GM21447 (cell line): ENCODE data around the gene ATP9A.

Source experiments
- ATAC-seq: cut with Tn5 transposase; IDR thresholded peaks from one replicate; pipeline ENCODE4 v1.9.1; 2021; ENCODE audit not compliant: unreplicated experiment

ATP9A gene

DNA sequence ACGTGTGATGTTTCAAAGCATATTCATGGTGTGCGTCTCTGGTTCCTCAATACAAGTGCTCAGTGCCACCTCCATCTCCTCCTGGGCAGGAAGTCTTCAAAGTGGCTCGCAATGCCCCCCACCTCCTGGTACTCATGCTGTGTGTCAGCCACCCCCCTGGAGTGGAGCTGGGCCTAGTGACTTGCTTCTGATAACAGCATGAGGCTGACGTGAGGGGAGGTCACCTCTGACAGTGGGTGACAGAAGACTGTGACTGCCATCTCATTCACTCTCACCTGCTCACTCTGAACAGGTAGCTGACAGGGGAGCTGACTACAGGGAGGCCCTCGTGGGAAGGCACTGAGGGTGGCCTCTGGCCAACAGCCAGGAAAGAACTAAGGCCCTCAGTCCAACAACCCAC, 133.3 kb downstream of the ATP9A start:
- no peak for ATAC-seq

DNA sequence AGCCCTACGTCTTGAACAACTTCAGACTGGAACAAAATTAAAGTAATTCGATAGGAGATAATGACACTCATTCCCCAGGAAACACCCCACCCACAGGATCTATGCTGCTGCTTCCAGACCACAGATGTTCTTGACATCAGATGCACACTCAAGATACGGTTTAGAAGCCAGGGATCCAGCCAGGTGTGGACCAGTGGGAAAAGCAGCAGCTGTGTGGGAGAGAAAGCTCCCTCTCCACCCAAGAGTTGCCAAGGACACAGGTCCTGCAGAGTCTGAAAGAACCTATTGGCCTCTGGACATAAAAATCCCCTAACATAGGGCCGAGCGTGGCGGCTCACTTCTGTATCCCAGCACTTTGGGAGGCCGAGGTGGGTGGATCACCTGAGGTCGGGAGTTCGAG, 133.9 kb downstream of the ATP9A start:
- ATAC-seq: no peak

DNA sequence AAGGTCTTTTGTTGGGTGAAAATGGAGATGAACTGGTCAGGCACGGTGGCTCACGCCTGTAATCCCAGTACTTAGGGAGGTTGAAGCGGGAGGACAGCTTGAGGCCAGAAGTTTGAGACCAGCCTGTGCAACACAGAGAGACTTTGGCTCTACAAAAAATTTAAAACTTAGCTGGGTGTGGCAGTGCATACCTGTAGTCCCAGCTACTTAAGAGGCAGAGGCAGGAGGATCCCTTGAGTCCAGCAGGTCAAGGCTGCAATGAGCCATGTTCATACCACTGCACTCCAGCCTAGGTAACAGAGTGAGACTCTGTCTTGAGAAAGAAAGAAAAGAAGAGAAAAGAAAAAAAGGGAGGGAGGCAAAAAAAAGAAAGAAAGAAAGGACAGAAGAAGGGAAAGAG, 134.8 kb downstream of the ATP9A start:
- no peak for ATAC-seq

DNA sequence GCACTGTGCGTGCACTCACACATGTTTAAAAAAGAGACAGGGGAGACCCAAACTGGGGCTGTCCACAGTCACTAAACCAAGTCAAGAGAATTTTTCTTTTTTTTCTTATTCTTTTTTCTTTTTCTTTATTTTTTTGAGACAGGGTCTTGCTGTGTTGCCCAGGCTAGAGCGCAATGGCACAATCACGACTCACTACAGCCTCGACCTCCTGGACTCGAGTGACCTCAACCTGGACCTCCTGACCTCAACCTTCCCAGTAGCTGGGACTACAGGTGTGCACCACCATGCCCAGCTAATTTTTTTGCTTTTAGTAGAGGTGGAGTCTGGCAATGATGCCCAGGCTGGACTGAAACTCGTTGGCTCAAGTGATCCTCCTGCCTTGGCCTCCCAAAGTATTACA, 136.2 kb downstream of the ATP9A start:
- no peak for ATAC-seq

DNA sequence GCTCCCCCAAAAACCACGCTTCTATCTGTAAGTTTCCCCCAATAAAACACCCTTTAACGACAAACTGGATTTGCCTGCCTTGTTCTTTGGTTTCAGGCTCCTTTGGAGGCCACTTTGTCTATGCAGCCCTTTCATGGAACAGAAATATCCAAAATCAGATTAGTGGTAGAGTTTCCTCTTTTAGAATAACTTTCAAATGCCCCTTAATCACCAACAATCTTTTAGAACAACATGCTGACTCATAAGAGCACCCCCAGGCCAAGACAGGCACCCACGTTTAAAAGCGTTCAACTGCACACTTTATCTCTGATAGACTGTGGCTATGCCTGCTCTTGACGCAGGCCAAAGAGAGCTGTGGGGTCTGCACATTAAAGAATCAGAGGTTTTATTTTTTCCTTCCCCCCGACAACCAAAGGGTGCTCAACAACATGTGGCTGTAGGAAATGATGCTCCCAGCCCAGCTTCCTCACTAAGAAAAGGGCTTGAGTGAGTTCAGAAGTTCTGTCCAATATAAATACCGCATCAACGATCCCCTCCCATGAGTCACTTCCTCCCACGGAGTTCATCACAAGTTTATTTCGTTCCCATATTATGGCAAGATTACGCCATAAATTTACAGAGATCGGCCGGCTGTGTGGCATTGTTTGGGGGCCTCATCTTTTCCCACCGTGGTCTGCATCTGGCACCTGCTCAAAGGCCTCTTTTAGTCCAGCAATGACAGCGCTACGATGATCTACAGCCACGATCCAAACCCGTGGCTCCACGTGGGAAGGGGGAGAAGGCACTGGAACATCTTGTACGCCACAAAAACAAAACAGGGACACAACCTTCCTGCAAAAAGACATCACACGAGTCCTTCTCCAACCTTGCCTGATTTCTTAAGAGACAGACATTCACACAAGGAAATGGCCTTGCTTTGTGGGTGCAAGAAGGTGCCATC, 136.9 kb downstream of the ATP9A start:
- no peak for ATAC-seq

DNA sequence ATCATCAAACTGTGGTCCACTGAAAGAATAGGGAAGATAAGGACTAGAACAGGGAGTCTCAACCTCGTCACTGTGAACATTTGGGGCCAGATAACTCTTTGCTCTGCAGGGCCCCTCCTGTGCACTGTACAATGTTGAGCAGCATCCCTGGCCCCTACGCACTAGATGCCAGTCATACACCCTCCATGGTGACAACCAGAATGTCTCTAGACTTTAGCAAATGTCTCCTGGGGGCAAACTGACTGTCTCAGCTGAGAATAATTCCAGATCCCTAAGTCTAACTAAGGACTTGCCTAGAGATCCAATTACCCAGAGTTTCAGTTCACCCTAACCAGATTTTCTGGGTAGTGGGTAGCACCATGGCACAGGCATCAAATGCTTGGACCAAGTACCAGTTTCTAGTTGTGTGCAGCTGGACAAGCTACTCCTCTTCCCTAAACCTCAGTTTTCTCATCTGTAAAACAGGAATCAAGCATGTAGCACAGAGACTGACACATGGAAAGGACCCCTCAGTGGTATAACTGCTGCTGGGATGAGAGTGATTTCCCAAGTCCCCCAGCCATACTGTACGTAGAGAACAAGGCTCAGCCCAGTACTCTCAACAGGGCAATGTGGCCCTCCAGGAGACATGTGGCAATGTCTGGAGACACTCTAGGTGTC, 138.7 kb downstream of the ATP9A start:
- ATAC-seq: no peak

DNA sequence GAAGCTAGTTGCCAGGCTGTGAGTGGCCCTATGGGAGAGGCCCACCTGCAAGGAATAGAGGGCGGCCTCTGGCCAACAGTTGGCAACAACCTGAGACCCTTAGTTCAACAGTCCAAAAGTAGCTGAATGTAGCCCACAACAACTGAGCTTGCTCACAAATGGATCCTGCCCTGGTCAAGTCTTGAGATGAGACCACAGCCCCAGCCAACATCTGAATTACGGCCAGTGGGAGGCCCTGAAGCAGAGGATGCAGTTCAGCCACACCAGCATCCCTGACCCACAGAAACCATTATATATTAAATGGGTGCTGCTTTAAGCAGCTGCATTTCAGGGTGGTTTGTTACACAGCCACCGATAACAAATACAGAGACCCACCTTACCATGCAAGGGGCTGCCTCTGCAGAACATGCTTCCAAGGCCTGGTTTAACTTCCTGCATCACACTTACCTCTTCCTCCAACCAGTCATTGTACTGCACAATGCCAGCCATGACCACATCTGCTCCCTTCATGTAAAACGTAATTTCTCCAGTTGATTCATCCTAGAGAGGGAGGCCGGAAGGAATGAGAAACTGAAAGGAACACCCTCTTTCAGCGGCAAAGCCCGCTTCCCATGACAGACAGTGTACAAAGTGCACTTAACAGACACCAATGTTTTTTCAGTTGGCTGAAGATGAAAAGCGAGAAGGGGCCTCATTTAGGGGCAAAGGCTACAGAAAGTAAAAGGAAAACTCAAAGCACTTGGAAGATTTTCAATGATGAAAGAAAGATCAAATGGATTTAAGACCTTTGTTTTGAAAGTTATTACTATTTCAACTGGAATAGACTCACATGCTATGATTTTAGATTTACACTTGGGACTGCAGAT, 139.4 kb downstream of the ATP9A start:
- ATAC-seq: no peak

DNA sequence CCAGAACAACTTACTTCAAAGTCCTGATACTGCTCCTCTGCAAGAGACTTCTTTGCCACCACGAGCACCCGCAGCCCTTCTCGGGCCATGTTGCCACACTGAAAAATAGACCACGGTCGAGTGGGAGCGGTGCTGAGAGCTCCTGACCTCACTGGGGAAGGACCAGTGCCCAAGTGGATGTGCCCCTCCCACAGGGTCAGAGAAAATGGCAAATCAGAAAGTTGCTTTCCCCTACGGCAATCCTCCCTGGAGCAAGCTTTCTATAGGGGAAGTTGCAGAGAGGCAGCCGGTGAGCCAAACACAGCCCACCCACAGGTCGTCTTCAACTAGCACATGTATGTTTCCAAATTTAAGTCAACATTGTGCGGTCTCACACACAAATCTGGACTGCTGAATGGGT, 140.6 kb downstream of the ATP9A start:
- no peak for ATAC-seq

DNA sequence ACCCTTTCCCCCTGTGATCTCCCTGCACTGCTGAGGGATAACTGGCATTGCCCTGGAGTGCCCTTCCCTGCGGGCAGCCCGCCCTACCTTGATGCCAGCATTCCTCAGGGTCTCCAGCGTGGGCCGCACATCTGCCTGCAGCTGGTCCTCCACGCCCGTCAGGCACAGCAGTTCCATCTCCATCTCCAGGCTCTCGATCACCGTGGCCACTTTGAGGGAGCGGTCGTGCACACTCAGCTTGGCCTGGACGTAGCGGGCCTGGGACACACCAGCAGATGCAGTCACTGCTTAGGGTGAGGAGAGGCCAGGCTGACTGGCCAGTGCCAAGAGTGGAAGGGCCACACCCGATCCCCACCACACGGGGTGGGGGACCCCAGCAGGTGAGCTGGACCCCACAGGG, 143.1 kb downstream of the ATP9A start:
- ATAC-seq: no peak

DNA sequence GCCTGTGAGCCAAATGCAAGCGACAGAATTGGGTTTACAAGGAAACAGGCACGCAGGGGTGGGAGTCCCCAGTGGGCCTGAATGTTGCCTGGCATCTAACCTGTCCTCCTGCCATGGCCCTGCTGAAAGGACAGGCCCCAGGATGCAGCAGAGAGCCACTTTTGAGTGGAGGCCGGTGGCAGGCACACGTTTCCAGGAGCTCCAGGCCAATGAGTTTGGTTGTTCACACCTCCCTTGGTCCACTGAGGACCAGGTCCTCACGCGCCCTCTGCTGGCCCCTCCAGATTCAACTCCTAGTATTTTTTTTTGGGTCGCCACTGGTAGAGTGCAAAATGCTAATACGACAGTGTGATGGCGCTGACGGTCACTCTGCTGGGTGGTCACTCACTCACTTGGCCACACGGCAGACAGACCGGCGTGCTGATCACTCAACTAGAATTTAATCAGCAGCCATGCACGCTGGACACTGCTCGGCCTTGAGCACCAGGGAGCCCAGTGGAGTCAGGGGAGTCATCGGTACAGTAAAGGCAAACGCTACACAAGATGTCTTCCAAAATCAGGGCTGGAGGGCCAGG, 143.9 kb downstream of the ATP9A start:
- no peak for ATAC-seq

DNA sequence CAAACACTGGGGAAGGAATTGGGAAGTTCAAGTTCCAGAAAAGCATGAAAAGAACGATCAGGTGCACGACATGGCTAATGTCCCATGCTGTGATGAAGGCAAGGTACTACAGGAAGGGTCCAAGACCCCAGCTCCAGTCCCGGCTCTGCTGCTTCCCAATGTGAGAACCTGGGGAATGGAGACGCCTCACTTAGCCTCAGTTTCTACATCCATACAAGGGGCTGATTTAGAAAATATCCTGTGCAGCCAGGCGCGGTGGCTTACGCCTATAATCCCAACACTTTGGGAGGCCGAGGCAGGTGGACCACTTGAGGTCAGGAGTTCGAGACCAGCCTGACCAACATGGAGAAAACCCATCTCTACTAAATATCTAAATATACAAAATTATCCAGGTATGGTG, 144.9 kb downstream of the ATP9A start:
- ATAC-seq: no peak

DNA sequence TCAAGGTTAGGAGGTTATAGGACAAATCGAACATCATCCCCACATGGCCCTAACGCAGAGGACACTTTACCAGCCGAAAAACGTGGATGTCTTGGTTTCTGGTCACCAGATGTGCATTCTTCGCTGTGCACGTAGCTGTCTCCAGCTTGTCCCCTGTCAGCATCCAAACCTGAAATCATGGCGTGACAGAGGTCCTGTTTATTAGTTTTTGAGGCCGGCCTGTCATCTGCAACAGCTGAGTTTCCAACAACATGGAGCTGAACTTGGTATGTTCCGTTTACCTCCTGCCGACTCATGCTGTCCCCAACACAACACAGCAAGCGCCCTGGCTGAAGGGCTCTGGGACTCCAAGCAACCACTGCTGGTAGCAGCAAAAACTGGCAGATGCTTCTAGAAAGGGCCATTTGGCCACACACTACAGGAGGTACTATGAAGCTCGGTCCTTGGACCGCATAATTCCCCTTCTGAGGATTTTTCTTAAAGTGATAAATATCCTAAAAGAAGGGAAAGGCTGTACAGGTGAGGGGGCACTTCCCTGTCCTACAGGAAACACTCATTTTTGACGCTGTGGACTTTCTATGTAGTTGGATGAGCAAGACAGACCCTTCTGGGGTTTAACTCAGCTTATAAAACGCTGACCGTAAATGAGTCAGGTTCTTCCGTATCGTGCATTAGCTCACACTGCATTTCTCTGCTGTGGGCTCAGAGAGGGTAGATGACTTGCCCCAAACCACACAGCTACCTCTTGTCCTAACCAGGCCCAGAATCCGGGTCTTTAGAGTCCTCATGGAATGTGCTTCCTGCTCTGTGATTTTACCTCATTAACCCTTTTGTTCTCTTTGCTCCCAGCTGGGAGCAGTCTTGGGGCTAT, 146.0 kb downstream of the ATP9A start:
- no peak for ATAC-seq

DNA sequence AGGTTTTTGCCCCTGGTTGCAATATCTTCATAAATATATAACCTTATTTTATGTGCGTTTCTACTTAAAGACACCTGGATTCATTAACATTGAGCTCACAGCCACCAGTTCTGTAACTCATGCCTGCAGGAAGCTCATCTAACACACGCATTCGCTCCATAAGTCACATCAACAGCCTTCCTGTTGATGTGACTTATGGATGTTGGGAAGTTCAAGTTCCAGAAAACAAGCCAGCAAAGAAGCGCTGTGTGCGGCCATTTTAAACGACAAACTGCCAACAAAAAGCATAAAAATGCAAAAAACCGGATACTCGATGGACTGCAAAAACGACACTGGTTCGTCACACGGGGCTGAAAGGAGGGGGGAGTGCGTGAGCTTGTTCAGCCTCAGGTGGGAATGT, 147.8 kb downstream of the ATP9A start:
- ATAC-seq: no peak

DNA sequence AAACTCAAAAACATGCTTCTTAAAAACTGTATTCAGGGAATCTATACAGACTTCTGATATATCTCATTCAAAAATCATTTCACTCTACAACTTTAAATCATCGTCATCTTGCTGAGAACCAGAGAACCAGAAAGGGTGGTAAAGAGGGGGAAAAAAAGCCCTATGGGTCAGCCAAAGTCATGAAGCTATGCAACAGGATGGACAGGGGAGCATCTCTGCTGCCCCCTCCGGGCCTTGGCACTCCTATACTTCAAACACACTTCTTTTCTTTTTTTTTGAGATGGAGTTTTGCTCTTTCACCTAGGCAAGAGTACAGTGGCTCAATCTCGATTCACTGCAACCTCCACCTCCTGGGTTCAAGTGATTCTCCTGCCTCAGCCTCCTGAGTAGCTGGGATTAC, 152.1 kb downstream of the ATP9A start:
- no peak for ATAC-seq

DNA sequence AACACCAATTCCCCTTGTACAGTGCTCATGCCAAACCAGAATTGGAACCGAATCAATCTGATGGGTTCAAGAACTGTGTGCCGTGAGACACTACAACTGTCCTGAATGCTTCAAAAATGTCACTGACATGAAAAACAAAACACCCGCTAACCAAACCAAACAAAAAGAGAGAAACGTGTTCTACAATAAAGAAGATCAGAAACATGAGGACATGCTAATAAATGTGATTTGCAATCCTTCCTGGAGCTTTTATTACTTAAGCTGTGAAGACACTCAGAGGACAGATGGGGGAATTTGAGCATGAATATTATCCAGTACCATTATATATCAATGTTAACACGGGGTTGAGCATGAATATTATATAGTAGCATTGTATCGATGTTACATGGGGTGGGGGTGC, 153.5 kb downstream of the ATP9A start:
- ATAC-seq: no peak

DNA sequence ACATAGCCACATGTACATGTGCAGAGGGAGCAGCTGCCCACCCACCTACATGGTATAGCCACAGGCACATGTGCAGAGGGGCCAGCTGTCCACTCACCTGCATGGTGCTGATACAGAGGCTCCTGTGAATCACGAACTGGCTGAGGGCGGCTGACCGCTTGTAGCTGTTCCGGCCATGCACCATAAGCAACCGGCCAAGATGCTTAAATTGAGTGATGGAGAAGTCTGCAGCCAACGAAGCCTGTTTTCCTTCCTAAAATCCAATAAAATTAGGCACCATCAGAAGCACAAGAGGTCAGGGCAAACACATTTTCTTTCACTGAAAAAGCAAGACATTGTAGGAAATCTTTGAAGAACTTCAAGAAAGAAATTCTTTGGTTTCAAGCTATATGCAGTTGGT, 154.6 kb downstream of the ATP9A start:
- no peak for ATAC-seq

DNA sequence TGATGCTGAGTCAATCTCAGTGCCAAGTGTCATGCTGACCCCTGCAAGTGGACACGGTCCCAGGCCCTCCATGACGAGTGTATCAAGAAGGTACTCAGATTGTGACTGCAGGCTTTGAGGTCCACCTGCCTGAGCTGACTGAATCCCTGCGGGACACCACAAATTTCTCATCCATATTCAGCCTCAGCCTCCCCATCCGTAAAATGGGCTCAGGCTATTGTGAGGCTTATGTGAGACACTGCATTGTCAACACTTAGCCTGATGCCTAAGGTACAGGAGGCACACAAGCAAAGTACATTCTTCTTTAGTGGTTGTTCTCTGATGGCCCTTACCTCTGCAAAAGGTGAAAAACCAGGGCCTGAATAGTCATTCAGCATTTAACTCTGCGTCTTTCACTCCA, 155.3 kb downstream of the ATP9A start:
- ATAC-seq: no peak

DNA sequence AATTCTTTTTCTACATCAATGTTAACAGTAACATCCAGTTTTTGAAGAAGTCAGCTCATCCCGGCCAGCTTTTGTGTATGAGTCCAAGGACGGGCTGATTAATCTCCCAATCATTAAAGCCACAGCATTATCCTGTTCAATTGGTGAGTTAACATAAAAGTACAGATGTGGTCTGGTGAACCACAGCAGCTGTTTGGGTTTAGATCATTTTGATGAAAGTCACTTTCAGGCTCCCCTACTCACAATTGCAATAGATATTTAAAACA, 156.6 kb downstream of the ATP9A start:
- ATAC-seq: no peak

DNA sequence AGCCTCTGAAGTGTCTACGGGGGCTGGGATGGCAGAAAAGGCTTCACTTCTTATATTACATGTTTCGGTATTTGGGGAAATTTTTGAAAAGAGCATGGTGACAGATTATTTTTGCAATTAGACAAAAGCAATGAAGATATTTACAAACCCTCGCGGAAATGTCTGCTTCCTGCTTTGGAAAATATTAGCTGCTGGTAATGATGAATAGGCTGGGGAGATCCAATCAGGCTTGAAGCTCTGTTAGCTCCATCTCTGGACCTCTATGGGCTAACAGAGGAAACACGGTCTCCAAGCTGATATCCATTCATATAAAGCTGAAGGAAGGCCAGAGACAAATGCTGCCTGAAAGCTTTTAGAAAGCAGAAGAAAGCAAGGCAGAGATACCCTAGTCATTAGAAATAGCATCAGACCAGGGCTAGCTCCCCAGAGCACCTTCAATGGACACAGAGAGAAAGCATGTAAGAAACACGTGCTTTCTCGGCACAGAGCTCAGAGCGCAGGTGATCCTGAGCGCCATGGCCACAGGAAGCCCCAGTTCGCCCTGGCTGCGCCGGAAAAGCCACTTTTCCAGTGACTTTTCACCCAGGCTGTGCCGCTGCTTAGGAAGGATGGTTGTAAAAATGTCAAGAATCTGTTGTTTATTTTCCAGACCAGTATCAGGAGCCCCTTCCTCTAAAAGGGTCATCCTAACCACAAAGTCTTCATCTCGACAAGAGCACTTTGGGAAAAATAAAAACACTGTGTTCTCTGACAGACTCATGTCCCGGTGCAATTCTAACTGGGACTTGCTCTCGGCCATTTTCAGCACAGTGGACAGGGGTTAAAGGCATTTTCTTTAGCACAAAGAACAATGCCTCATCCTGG, 157.2 kb downstream of the ATP9A start:
- no peak for ATAC-seq

DNA sequence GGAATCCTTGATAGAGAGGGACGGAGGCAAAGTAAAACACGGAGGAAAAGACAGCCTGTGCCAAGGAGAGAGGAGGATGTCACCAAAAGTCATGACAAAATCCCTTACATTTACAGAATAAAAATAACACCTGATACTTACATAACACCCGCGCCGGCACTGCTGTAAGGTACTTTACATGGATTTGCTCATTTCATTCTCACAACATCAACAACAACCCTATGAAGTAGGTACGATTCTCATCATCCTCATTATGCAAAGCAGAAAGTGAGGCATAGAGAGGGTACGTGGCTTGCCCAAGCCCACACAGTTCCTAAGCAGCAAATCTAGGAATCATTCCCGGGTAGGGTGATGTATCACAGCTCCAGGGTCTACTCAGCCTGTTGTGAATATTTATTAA, 158.1 kb downstream of the ATP9A start:
- ATAC-seq: no peak
